GM19324 (cell line): Measurements from ENCODE around the gene ZNF112.

Experiments
- ATAC-seq: cut with Tn5 transposase; IDR thresholded peaks from one replicate; pipeline ENCODE4 v1.9.1; 2021; ENCODE audit warnings: mild to moderate bottlenecking, moderate library complexity; ENCODE audit not compliant: unreplicated experiment, low FRiP score

Gene ZNF112

DNA sequence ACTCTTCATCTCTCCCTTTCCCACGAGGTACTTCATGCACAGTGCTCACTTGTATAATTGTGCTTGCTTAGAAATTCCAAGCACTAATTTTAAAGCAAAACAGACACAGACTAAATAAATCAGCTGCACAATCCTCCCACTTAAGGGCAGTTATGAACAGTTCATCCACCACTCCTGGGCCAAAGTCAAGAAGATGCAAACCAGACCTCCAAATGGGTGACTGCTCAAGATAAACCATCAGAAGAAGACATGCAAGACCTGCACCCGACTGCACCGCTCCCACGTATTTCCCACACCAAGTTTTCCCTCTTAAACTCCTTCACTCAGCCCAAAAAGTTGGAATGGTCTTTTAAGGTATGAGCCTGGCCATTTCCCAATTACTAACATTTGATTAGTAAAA, 71.5 kb downstream of the ZNF112 start:
- no peak for ATAC-seq

DNA sequence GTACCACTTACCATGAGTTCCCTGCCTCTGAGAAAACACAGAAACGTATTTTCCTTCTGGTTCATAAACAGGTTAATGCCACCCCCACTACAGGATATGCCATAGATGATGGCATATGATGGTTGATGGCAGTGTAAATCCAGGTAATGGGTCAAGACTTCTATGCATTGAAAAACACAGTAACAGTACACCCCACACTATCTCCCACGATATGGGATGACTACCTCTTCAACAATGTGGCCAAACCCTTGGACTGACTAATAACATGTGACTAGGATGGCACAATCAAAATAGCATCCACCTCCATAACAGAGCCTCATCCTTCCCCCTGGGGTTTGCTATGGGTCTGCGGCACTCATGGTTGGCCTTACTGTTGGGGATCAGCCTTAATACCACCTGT, 73.6 kb downstream of the ZNF112 start:
- ATAC-seq = no peak

DNA sequence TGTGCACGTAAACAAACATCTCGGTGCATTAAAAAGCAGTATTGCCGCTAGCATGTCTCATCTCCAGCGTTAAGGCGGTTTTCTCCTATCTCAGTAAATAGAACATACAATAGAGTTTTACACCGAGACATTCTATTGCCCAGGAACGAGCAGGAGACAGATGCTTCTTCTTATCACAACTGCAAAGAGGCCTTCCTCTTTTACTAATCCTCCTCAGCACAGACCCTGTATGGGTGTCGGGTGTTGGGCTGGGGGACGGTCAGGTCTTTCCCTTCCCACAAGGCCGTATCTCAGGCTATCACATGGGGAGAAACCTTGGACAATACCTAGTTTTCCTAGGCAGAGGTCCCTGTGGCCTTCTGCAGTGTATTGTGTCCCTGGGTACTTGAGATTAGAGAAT, 75.6 kb downstream of the ZNF112 start:
- ATAC-seq = no peak

DNA sequence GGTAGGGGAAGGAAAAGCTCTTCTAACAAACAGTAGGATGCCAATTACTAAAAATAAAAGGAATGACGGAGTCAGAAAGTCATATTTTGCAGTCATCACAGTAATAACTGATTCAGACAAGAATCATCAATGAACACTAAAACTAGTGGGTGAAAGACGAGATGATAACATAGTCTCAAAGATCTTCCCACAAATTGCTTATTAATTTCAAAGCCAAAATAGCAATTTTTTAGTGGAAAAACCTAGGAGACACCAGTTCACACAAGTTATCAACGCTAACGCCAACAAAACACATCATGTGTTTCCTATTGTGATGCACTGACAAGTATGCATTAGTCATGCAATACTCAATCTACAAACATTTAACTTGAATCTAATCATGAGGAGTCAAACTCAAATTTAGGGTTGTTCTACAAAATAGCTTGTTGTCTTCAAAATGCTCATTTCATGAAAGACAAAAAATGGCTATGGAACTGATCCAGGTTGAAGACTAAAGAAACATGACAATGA, 78.2 kb downstream of the ZNF112 start:
- ATAC-seq = no peak

DNA sequence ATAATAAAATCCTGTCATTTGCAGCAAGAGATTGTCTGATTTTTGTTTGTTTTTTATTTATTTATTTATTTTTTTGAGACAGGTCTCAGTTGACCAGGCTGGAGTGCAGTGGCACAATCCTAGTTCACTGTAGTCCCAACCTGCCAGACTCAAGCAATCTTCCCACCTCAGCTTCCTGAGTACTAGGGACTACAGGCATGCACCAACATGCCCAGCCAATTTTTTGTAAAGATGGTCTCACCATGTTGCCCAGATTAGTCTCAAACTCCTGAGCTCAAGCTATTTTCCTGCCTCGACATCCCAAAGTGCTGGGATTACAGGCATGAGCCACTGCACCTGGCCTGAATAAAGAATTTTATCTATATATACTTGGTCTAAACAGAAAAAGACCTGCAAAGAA, 79.1 kb downstream of the ZNF112 start:
- no peak for ATAC-seq
